Keratinocyte (primary cell): Measurements from ENCODE around the gene IGFBP3.

ENCODE experiments used
- CTCF ChIP-seq, 3 experiments: IDR thresholded peaks in 1 of 3; conservative IDR thresholded peaks in 1 of 3; optimal IDR thresholded peaks in 1 of 3; 2 replicates in 2 of 3; 3 replicates in 1 of 3; pipeline versions ENCODE3 to v1.5.1; 2011; ENCODE audit warnings: low read length in 3 of 3, mild to moderate bottlenecking in 3 of 3, moderate library complexity in 2 of 3, control low read depth in 1 of 3, inconsistent platforms in 1 of 3; ENCODE audit not compliant: insufficient read depth in 2 of 3; ENCODE audit errors: extremely low read depth in 1 of 3
- EZH2 ChIP-seq: IDR thresholded peaks from one replicate; pipeline ENCODE4 v1.6.1; 2012; ENCODE audit warnings: inconsistent platforms, mild to moderate bottlenecking, low read length, moderate library complexity

- TF ChIP-seq CTCF (optimal IDR thresholded peaks at IDR 0.05 in 1 of 3, IDR thresholded peaks at IDR 0.05 in 1 of 3, conservative IDR thresholded peaks at IDR 0.05 in 1 of 3; ENCODE audit: extremely low read depth in 1 of 3, insufficient read depth in 2 of 3, low read length in 3 of 3) = no peak
- no peak for TF ChIP-seq EZH2
Measured at GRCh38 chr7:45923818-45924217, 2.7 kb upstream of the IGFBP3 start.
